Right lobe of liver (tissue), 6 donors: ENCODE results near the gene ACOT13. TPM values are rescaled to one million over a fixed set of nuclear protein-coding genes. Genes with fewer than 3 reads are reported as not detected.
"Not testable (repeated sequence)": the region's sequence is repeated elsewhere in the genome, so short reads cannot be mapped to it uniquely, and the experiment has no call there.

Experiments used
- ATAC-seq, 4 donors: fragments of 200-7000 bp; cut with Tn5 transposase; one replicate each; pipeline ENCODE4 v1.9.1; 2020; ENCODE audit warnings: mild to moderate bottlenecking in 4 of 4, moderate library complexity in 4 of 4
- DNase-seq, 3 donors: peaks; one replicate each; pipeline ENCODE4 v3.0.0-alpha.2; 2020
- H3K27ac ChIP-seq, 3 donors: fragments of 200-600 bp; one replicate each; pipeline ENCODE4 v1.8.0; 2022
- H3K27me3 ChIP-seq, 2 donors: fragments of 200-600 bp; one replicate each; pipeline ENCODE4 v1.8.0; 2022
- H3K36me3 ChIP-seq, 4 donors: fragments of 200-600 bp; sonication (generic) in 1 of 4; one replicate each; pipeline versions ENCODE4 v1.5.1 to v1.8.0; 2017 to 2022; ENCODE audit warnings: control low read depth in 1 of 4
- H3K4me1 ChIP-seq, 4 donors: fragments of 200-600 bp; sonication (generic) in 1 of 4; one replicate each; pipeline versions ENCODE4 v1.5.1 to v1.8.0; 2017 to 2022; ENCODE audit warnings: control low read depth in 1 of 4
- H3K4me3 ChIP-seq, 3 donors: fragments of 200-600 bp; one replicate each; pipeline ENCODE4 v1.8.0; 2022
- H3K9me3 ChIP-seq, 4 donors: fragments of 200-600 bp; sonication (generic) in 1 of 4; one replicate each; pipeline versions ENCODE4 v1.5.1 to v1.8.0; 2017 to 2022; ENCODE audit warnings: control low read depth in 1 of 4
- CTCF ChIP-seq, 4 donors: fragments of 200-600 bp in 3 of 4; fragments of 450-650 bp in 1 of 4; IDR thresholded peaks; one replicate each; pipeline versions ENCODE4 v1.5.1 to v1.8.0; 2016 to 2022; ENCODE audit warnings: antibody characterized with exemption in 4 of 4, mild to moderate bottlenecking in 2 of 4
- POLR2A ChIP-seq: fragments of 450-650 bp; IDR thresholded peaks from one replicate; pipeline ENCODE4 v1.6.1; 2017; ENCODE audit warnings: antibody characterized with exemption, mild to moderate bottlenecking
- WGBS: methylation state at CpG from one replicate; pipeline ENCODE4 v1.1.6; 2018; ENCODE audit warnings: low coverage, low lambda C conversion rate; ENCODE audit not compliant: insufficient coverage; ENCODE audit errors: missing lambda C conversion rate; 5-methylcytosine and 5-hydroxymethylcytosine counted together
- intact Hi-C, 2 donors: fragments of 100-400 bp; cut with DNase I; formaldehyde crosslinking; loops; one replicate each; pipeline versions ENCODE4 v1.11.2 to v1.14.1; 2022
- total RNA-seq, 6 experiments: library from RNA; depleted of rRNA in 2 of 6; stranded (reverse); fragments of >200 nt in 2 of 6; fragmentation: NEBNext Ultra II Directional in 3 of 6; extraction: Animal tissue kit (Norgen Biotek cat#: 25700) in 3 of 6; gene quantifications; one replicate each; pipeline versions ENCODE4 v1.1.0 to v1.2.4, GENCODE V29; 2016 to 2023
- donor health status: DM: no; HTN: yes; CAD: no.
- donor health status: DM: no; HTN: no; CAD: no.
- donor health status: DM: no; HTN: no; CAD: no.
- donor health status: DM: no; HTN: yes; CAD: no.
- donor health status: DM: no; HTN: yes; CAD: no.

The ACOT13 gene
- total RNA-seq, 6 experiments from 2014 or later = 14.0 to 53.6 (median 43.4) TPM

GRCh38 chr6:24659561-24659960, 7.3 kb upstream of the ACOT13 start:
- no peak overlapping the region for H3K27ac ChIP-seq
- intact Hi-C loops = no loop called here
- 84% methylated on average over 1 of the region's 1 CpG for WGBS
- no peak overlapping the region for H3K4me3 ChIP-seq
- peaks cover 0 to 16% (median 8%) of the 10 kb centered on the region in 4 donors for H3K4me1 ChIP-seq
- TF ChIP-seq POLR2A (no peak), CTCF (IDR thresholded peaks at IDR 0.05) (no peak)
- H3K27me3 ChIP-seq = no peaks in the 10 kb centered on the region
- ATAC-seq = peak in 1 of 4 donors; percentile 37
- DNase-seq = no peak
- no peaks in the 10 kb centered on the region for H3K36me3 ChIP-seq
- H3K9me3 ChIP-seq = no peaks in the 10 kb centered on the region

GRCh38 chr6:24660105-24660504, 6.8 kb upstream of the ACOT13 start:
- no peak overlapping the region for H3K27ac ChIP-seq
- no peak for DNase-seq
- TF ChIP-seq CTCF (IDR thresholded peaks at IDR 0.05) (no peak), POLR2A (no peak)
- no peaks in the 10 kb centered on the region for H3K9me3 ChIP-seq
- WGBS = 50% methylated on average over 2 of the region's 2 CpGs
- no peaks in the 10 kb centered on the region for H3K36me3 ChIP-seq
- ATAC-seq = peak in 1 of 4 donors; percentile 28
- no peaks in the 10 kb centered on the region for H3K27me3 ChIP-seq
- no peak overlapping the region for H3K4me3 ChIP-seq
- peaks cover 0 to 22% (median 10%) of the 10 kb centered on the region in 4 donors for H3K4me1 ChIP-seq
- intact Hi-C loops = no loop called here

- H3K4me1 ChIP-seq = peaks cover 0 to 29% (median 14%) of the 10 kb centered on the region in 4 donors
- intact Hi-C loops, H3K27ac ChIP-seq, H3K9me3 ChIP-seq, H3K4me3 ChIP-seq, H3K27me3 ChIP-seq, DNase-seq, H3K36me3 ChIP-seq, ATAC-seq: not testable (repeated sequence)
- 61% methylated on average over 2 of the region's 5 CpGs for WGBS
These were observed 5.1 kb upstream of the ACOT13 start for GRCh38 chr6:24661759-24662158.

- Histone ChIP-seq H3K4me1 (peaks cover 0 to 29% (median 14%) of the 10 kb centered on the region in 4 donors), H3K4me3 (no peak overlapping the region), H3K9me3 (no peaks in the 10 kb centered on the region), H3K36me3 (no peaks in the 10 kb centered on the region), H3K27me3 (no peaks in the 10 kb centered on the region), H3K27ac (no peak overlapping the region)
- TF ChIP-seq POLR2A (no peak), CTCF (IDR thresholded peaks at IDR 0.05) (no peak)
- no peak for ATAC-seq
- WGBS = 95% methylated on average over 8 of the region's 10 CpGs
- DNase-seq = no peak
- intact Hi-C loops = no loop called here
These were observed 4.6 kb upstream of the ACOT13 start for GRCh38 chr6:24662236-24662635.

GRCh38 chr6:24663189-24663588, 3.7 kb upstream of the ACOT13 start:
- no peak for TF ChIP-seq POLR2A
- TF ChIP-seq CTCF (IDR thresholded peaks at IDR 0.05) = no peak
- whole genome bisulfite sequencing = 67% methylated on average over 1 of the region's 1 CpG
- Histone ChIP-seq H3K9me3 (no peaks in the 10 kb centered on the region), H3K36me3 (no peaks in the 10 kb centered on the region), H3K4me1 (peaks cover 0 to 29% (median 14%) of the 10 kb centered on the region in 4 donors), H3K4me3 (no peak overlapping the region), H3K27me3 (no peaks in the 10 kb centered on the region), H3K27ac (peak overlapping the region in 1 of 3 donors; percentile 2)
- DNase-seq (no peak), ATAC-seq (no peak)
- intact Hi-C loops = no loop called here
